H1 (cell line): ENCODE data around the gene FKBP6. TPM values are rescaled to one million over a fixed set of nuclear protein-coding genes. Genes with fewer than 3 reads are reported as not detected.

Experiments used
- CBX5 ChIP-seq: fragments of 300-800, 300-1000 bp; sonication (generic); IDR thresholded peaks from 2 replicates; pipeline ENCODE4 v1.7.1; 2016; ENCODE audit warnings: antibody characterized with exemption, low read length, low read depth
- CHD7 ChIP-seq: fragments of 300-600 bp; sonication (generic); IDR thresholded peaks from 2 replicates; pipeline ENCODE4 v1.7.1; 2012; ENCODE audit warnings: low read length, moderate library complexity, mild to moderate bottlenecking, inconsistent platforms; ENCODE audit not compliant: insufficient replicate concordance
- NANOG ChIP-seq: IDR thresholded peaks from 2 replicates; pipeline ENCODE4 v1.6.1; 2011; ENCODE audit warnings: low read length, low read depth, mild to moderate bottlenecking, inconsistent platforms; ENCODE audit not compliant: insufficient read depth, poor library complexity, severe bottlenecking
- SAP30 ChIP-seq: fragments of 300-600 bp; sonication (generic); IDR thresholded peaks from 2 replicates; pipeline ENCODE4 v1.7.1; 2012; ENCODE audit warnings: low read length, moderate library complexity, mild to moderate bottlenecking, inconsistent platforms; ENCODE audit not compliant: insufficient read depth, insufficient replicate concordance
- TAF7 ChIP-seq: optimal IDR thresholded peaks from 2 replicates; pipeline ENCODE3; 2011; ENCODE audit warnings: low read depth, mild to moderate bottlenecking, inconsistent platforms, low read length, moderate library complexity, borderline replicate concordance
- polyA plus RNA-seq, 7 experiments: library from polyadenylated mRNA; depleted of rRNA in 3 of 7; stranded (reverse) in 5 of 7; unstranded in 2 of 7; fragments of >200 nt in 5 of 7; fragments of 200-250 nt in 2 of 7; gene quantifications; 1 replicate in 5 of 7; 2 replicates in 1 of 7; 4 replicates in 1 of 7; pipeline versions ENCODE4 v1.2.1 to v1.2.3, GENCODE V29; 2011 to 2013; ENCODE audit warnings: missing spikeins in 2 of 7, mixed read lengths in 2 of 7
- total RNA-seq: library from RNA; stranded (reverse); fragmentation: NEBNext Ultra II Directional; extraction: Animal tissue kit (Norgen Biotek cat#: 25700); gene quantifications from 2 replicates; pipeline ENCODE4 v1.2.1, GENCODE V29; 2021

The FKBP6 gene
- total and polyA plus RNA-seq, 2 of the 8 experiments (the other 6 are each of a cell fraction or from before 2014, with no cell fraction given): 0.14 to 0.19 TPM

- no peak for TF ChIP-seq CHD7
- TF ChIP-seq CBX5: no peak
- no peak for TF ChIP-seq TAF7
- no peak for TF ChIP-seq SAP30
- no peak for TF ChIP-seq NANOG
These were observed 36.2 kb downstream of the FKBP6 start (continued) for GRCh38 chr7:73364006-73364728.
